MM.1S (cell line): ENCODE data around the gene GRIN3B.

Source experiments
- DNase-seq: peaks from one replicate; pipeline ENCODE4 v3.0.0-alpha.2; 2015
- H2AFZ ChIP-seq: fragments of 300-600 bp; sonication (generic); 2 replicates; pipeline ENCODE4 v1.6.0; 2016; ENCODE audit warnings: antibody characterized with exemption, low read length
- H3F3A ChIP-seq: fragments of 300-600 bp; sonication (generic); 2 replicates; pipeline ENCODE4 v1.6.1; 2016; ENCODE audit warnings: mild to moderate bottlenecking, antibody characterized with exemption, low read length, moderate library complexity, mixed read lengths; ENCODE audit not compliant: insufficient read depth
- H3K27ac ChIP-seq: fragments of 300-600 bp; sonication (generic); 2 replicates; pipeline ENCODE4 v1.5.1; 2016; ENCODE audit warnings: mild to moderate bottlenecking, low read length
- H3K27me3 ChIP-seq: fragments of 300-600 bp; sonication (generic); replicated peaks from 2 replicates; pipeline ENCODE4 v1.6.0; 2016; ENCODE audit warnings: low read length; ENCODE audit not compliant: insufficient read depth
- H3K36me3 ChIP-seq: fragments of 300-600 bp; sonication (generic); replicated peaks from 2 replicates; pipeline ENCODE4 v1.6.1; 2016; ENCODE audit warnings: mild to moderate bottlenecking, low read length, mixed read lengths; ENCODE audit not compliant: insufficient read depth
- H3K4me1 ChIP-seq: fragments of 300-600 bp; sonication (generic); 2 replicates; pipeline ENCODE4 v1.6.1; 2016; ENCODE audit warnings: low read length, mixed read lengths
- H3K4me2 ChIP-seq: fragments of 300-600 bp; sonication (generic); 2 replicates; pipeline ENCODE4 v1.6.0; 2016; ENCODE audit warnings: low read depth, low read length
- H3K4me3 ChIP-seq: fragments of 300-600 bp; sonication (generic); 2 replicates; pipeline ENCODE4 v1.5.1; 2016; ENCODE audit warnings: low read length, mixed read lengths
- H3K79me2 ChIP-seq: fragments of 300-600 bp; sonication (generic); 2 replicates; pipeline ENCODE4 v1.6.1; 2016; ENCODE audit warnings: mixed run types, low read length, mixed read lengths
- H3K9ac ChIP-seq: fragments of 300-600 bp; sonication (generic); 2 replicates; pipeline ENCODE4 v1.6.1; 2016; ENCODE audit warnings: low read length, mixed read lengths
- H3K9me2 ChIP-seq: fragments of 300-600 bp; sonication (generic); replicated peaks from 2 replicates; pipeline ENCODE4 v1.6.1; 2016; ENCODE audit warnings: mild to moderate bottlenecking, low read length, mixed read lengths; ENCODE audit not compliant: insufficient read depth
- H3K9me3 ChIP-seq: fragments of 300-600 bp; sonication (generic); replicated peaks from 2 replicates; pipeline ENCODE4 v1.6.1; 2016; ENCODE audit warnings: mild to moderate bottlenecking, low read length, mixed read lengths; ENCODE audit not compliant: insufficient read depth
- H4K20me1 ChIP-seq: fragments of 300-600 bp; sonication (generic); 2 replicates; pipeline ENCODE4 v1.6.1; 2016; ENCODE audit warnings: mild to moderate bottlenecking, low read length, moderate library complexity, mixed read lengths; ENCODE audit not compliant: insufficient read depth
- CTCF ChIP-seq: fragments of 300-600 bp; sonication (generic); IDR thresholded peaks from 2 replicates; pipeline ENCODE4 v1.5.1; 2016; ENCODE audit warnings: antibody characterized with exemption, low read length, mixed read lengths
- EZH2 ChIP-seq: fragments of 300-600 bp; sonication (generic); optimal IDR thresholded peaks from 2 replicates; pipeline ENCODE3; 2017; ENCODE audit warnings: low read depth, mild to moderate bottlenecking, antibody characterized with exemption, low read length, mixed read lengths
- EZH2phosphoT487 ChIP-seq: fragments of 300-600 bp; sonication (generic); IDR thresholded peaks from 2 replicates; pipeline ENCODE4 v1.6.1; 2018; ENCODE audit warnings: antibody characterized with exemption, low read length

The GRIN3B gene

GRCh38 chr19:1028062-1028926 lies 28.1 kb downstream of the GRIN3B start:
- peaks cover 59% of the 10 kb centered on the region for H3K79me2 ChIP-seq
- DNase-seq: peak; percentile 80
- H2AFZ ChIP-seq: peak overlapping the region; percentile 67

GRCh38 chr19:1032264-1032867 lies 32.1 kb downstream of the GRIN3B start:
- H3K4me3 ChIP-seq: no peak overlapping the region
- TF ChIP-seq EZH2 (no peak), CTCF (no peak), EZH2phosphoT487 (no peak)
- no peaks in the 10 kb centered on the region for H4K20me1 ChIP-seq
- peaks cover 5% of the 10 kb centered on the region; the same call in 1 of the 2 replicates for H3K36me3 ChIP-seq
- no peak overlapping the region for H3K27ac ChIP-seq
- H3K79me2 ChIP-seq: peaks cover 63% of the 10 kb centered on the region
- peaks cover 28% of the 10 kb centered on the region for H3F3A ChIP-seq
- no peaks in the 10 kb centered on the region for H3K27me3 ChIP-seq
- no peak overlapping the region for H3K4me2 ChIP-seq
- H3K9me2 ChIP-seq: no peaks in the 10 kb centered on the region
- H2AFZ ChIP-seq: no peak overlapping the region
- H3K9me3 ChIP-seq: no peaks in the 10 kb centered on the region
- H3K4me1 ChIP-seq: peaks cover 10% of the 10 kb centered on the region
- H3K9ac ChIP-seq: no peak overlapping the region
- no peak for DNase-seq

More at GRCh38 chr19:1028062-1028926, 28.1 kb downstream of the GRIN3B start:
- no peaks in the 10 kb centered on the region for H3K27me3 ChIP-seq
- no peaks in the 10 kb centered on the region for H3K9me3 ChIP-seq
- peak overlapping the region; percentile 76 for H3K9ac ChIP-seq
- H3K27ac ChIP-seq: peak overlapping the region; percentile 62; the same call in 1 of the 2 replicates
- peaks cover 5% of the 10 kb centered on the region; the same call in 1 of the 2 replicates for H3K36me3 ChIP-seq
- H3F3A ChIP-seq: peaks cover 34% of the 10 kb centered on the region
- peak overlapping the region; percentile 99 for H3K4me3 ChIP-seq
- H4K20me1 ChIP-seq: no peaks in the 10 kb centered on the region
- TF ChIP-seq CTCF: no peak
- TF ChIP-seq EZH2: no peak
- no peak for TF ChIP-seq EZH2phosphoT487
- peaks cover 4% of the 10 kb centered on the region; the same call in 1 of the 2 replicates for H3K4me1 ChIP-seq
- peak overlapping the region; percentile 97 for H3K4me2 ChIP-seq
- H3K9me2 ChIP-seq: no peaks in the 10 kb centered on the region

- H4K20me1 ChIP-seq: no peaks in the 10 kb centered on the region
- H3K4me1 ChIP-seq: peaks cover 33% of the 10 kb centered on the region
- DNase-seq: no peak
- no peak overlapping the region for H3K27ac ChIP-seq
- peaks cover 5% of the 10 kb centered on the region; the same call in 1 of the 2 replicates for H3K36me3 ChIP-seq
- no peaks in the 10 kb centered on the region for H3K9me2 ChIP-seq
- H3F3A ChIP-seq: peaks cover 48% of the 10 kb centered on the region
- no peak overlapping the region for H3K4me2 ChIP-seq
- peaks cover 38% of the 10 kb centered on the region for H3K79me2 ChIP-seq
- H2AFZ ChIP-seq: no peak overlapping the region
- H3K4me3 ChIP-seq: no peak overlapping the region
- no peak overlapping the region for H3K9ac ChIP-seq
- H3K9me3 ChIP-seq: no peaks in the 10 kb centered on the region
- no peaks in the 10 kb centered on the region for H3K27me3 ChIP-seq
- no peak for TF ChIP-seq EZH2
These were observed 35.9 kb downstream of the GRIN3B start for GRCh38 chr19:1035998-1036621.
